ENCODE measurements around the gene DHX35.

DHX35 gene

DNA sequence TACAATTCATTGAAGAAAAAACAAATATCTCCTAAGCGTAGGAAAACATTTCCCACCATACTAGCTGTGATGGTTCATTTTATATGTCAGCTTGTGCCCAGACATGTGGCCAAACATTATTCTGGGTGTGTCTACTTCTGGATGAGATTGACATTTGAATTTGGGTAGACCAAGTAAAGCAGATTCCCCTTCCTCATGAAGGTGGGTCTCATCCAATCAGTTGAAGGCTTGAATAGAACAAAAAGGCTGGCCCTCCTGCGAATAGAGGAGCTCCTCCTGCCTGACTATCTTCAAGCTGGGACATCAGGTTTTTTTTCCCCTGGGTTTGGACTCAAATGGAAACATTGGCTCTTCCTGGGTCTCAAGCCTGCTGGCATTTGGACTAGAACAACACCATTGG lies 113.6 kb downstream of the DHX35 start:
- TF ChIP-seq, protein P1, sequence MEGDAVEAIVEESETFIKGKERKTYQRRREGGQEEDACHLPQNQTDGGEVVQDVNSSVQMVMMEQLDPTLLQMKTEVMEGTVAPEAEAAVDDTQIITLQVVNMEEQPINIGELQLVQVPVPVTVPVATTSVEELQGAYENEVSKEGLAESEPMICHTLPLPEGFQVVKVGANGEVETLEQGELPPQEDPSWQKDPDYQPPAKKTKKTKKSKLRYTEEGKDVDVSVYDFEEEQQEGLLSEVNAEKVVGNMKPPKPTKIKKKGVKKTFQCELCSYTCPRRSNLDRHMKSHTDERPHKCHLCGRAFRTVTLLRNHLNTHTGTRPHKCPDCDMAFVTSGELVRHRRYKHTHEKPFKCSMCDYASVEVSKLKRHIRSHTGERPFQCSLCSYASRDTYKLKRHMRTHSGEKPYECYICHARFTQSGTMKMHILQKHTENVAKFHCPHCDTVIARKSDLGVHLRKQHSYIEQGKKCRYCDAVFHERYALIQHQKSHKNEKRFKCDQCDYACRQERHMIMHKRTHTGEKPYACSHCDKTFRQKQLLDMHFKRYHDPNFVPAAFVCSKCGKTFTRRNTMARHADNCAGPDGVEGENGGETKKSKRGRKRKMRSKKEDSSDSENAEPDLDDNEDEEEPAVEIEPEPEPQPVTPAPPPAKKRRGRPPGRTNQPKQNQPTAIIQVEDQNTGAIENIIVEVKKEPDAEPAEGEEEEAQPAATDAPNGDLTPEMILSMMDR (IDR thresholded peaks at IDR 0.05; ENCODE audit: borderline replicate concordance, control extremely low read depth, extremely low read depth, insufficient read depth, missing control alignments) = no peak
- in situ Hi-C loops (cut with MboI; ENCODE audit: low sequenced_read_pairs, unreplicated experiment) = no loop called here
- no peak for DNase-seq (ENCODE audit: low spot score)

- in situ Hi-C loops (cut with MboI; ENCODE audit: low sequenced_read_pairs, unreplicated experiment) = no loop called here
- TF ChIP-seq, protein P1 (IDR thresholded peaks at IDR 0.05; ENCODE audit: borderline replicate concordance, control extremely low read depth, extremely low read depth, insufficient read depth, missing control alignments) = no peak
- no peak for DNase-seq (ENCODE audit: low spot score)
Measured at GRCh38 chr20:39076958-39077357, 114.8 kb downstream of the DHX35 start.

DNA sequence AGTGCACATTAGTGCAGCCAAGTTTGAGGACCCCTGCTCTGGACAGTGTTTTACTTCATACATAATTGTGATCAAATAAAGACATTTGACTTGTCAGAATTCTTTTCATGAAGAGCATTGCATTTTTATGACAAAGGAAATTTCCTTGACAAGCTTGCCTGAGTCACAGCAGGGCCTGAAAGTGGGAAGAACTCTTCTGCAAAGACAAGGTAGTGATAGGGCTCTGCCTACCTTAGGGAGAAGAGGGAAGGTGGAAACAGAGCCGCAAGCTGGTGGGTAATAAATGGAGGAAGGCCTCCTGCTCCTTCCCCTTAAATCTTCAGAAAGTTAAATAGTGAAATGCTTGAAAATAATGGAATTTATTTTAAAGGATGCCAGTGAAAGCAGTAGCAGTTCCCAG lies 118.2 kb downstream of the DHX35 start:
- TF ChIP-seq, protein P1 (IDR thresholded peaks at IDR 0.05; ENCODE audit: borderline replicate concordance, control extremely low read depth, extremely low read depth, insufficient read depth, missing control alignments) = no peak
- no peak for DNase-seq (ENCODE audit: low spot score)
- in situ Hi-C loops (cut with MboI; ENCODE audit: low sequenced_read_pairs, unreplicated experiment) = no loop called here

- peak; percentile 85 for DNase-seq (ENCODE audit: low spot score)
- in situ Hi-C loops (cut with MboI; ENCODE audit: low sequenced_read_pairs, unreplicated experiment) = no loop called here
Measured at GRCh38 chr20:39081255-39081654, 119.1 kb downstream of the DHX35 start.

GRCh38 chr20:39082622-39083398 lies 120.7 kb downstream of the DHX35 start:
- DNase-seq (ENCODE audit: low spot score) = no peak
- in situ Hi-C loops (cut with MboI; ENCODE audit: low sequenced_read_pairs, unreplicated experiment) = no loop called here
- TF ChIP-seq, protein P1 (IDR thresholded peaks at IDR 0.05; ENCODE audit: borderline replicate concordance, control extremely low read depth, extremely low read depth, insufficient read depth, missing control alignments) = no peak

More at GRCh38 chr20:39081255-39081654, 119.1 kb downstream of the DHX35 start:
- TF ChIP-seq, protein P1 (IDR thresholded peaks at IDR 0.05; ENCODE audit: borderline replicate concordance, control extremely low read depth, extremely low read depth, insufficient read depth, missing control alignments) = peak; percentile 85

DNA sequence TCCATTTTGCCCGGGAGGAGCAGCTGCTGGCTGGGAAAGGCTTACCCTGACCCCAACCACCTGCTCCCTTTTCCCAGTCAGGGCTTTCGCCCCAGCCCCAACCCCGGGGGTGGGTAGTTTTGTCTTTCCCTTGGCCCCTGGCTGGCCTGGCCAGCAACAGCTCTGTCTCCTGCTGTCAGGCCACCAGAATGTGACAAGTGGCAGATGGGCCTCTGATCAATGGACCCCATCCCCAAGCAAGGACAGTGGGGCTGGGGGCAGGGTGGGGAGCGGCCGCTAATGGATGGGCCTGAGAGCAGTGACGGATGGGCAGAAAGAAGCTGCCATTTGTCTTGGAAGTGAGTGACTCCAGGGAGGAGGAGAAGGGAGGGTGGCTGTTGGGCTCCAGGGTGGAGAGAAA lies 121.6 kb downstream of the DHX35 start:
- DNase-seq (ENCODE audit: low spot score) = no peak
- in situ Hi-C loops (cut with MboI; ENCODE audit: low sequenced_read_pairs, unreplicated experiment) = no loop called here
- TF ChIP-seq, protein P1 (IDR thresholded peaks at IDR 0.05; ENCODE audit: borderline replicate concordance, control extremely low read depth, extremely low read depth, insufficient read depth, missing control alignments) = no peak

Data from GM13976 (cell line).